NT2/D1 (cell line): Measurements from ENCODE around the gene TRAF4.
A peak's percentile ranks its signal among the peaks of the same experiment; 100 is the strongest.

Experiments used
- DNase-seq: peaks from one replicate; pipeline ENCODE4 v3.0.0-alpha.2; 2011; ENCODE audit warnings: low read depth, low spot score
- H3K27me3 ChIP-seq: 2 replicates; pipeline ENCODE4 v1.6.0; 2011; ENCODE audit warnings: mild to moderate bottlenecking; ENCODE audit not compliant: insufficient read length, insufficient read depth
- H3K36me3 ChIP-seq: 2 replicates; pipeline ENCODE4 v1.6.1; 2011; ENCODE audit warnings: mild to moderate bottlenecking, low read length, mixed read lengths; ENCODE audit not compliant: insufficient read depth, insufficient read length
- H3K4me1 ChIP-seq: 2 replicates; pipeline ENCODE4 v1.5.1; 2011; ENCODE audit not compliant: insufficient read depth, insufficient read length
- H3K4me3 ChIP-seq: 2 replicates; pipeline ENCODE4 v1.5.1; 2011; ENCODE audit warnings: low read depth; ENCODE audit not compliant: insufficient read length
- H3K9ac ChIP-seq: 2 replicates; pipeline ENCODE4 v1.6.0; 2011; ENCODE audit warnings: low read depth; ENCODE audit not compliant: insufficient read length
- H3K9me3 ChIP-seq: 2 replicates; pipeline ENCODE4 v1.5.1; 2011; ENCODE audit warnings: mild to moderate bottlenecking, low read length; ENCODE audit not compliant: insufficient read depth
- SUZ12 ChIP-seq: IDR thresholded peaks from 2 replicates; pipeline ENCODE4 v1.6.1; 2011; ENCODE audit not compliant: insufficient read length, insufficient read depth; ENCODE audit errors: extremely low read depth
- YY1 ChIP-seq: IDR thresholded peaks from 2 replicates; pipeline ENCODE4 v1.6.1; 2011; ENCODE audit not compliant: insufficient read length, insufficient read depth
- ZNF274 ChIP-seq: IDR thresholded peaks from 2 replicates; pipeline ENCODE4 v1.6.1; 2011; ENCODE audit warnings: mild to moderate bottlenecking, low read depth, low read length

Gene TRAF4

GRCh38 chr17:28710861-28711722 lies 32.7 kb upstream of the TRAF4 start:
- H3K9me3 ChIP-seq: no peaks in the 10 kb centered on the region
- H3K27me3 ChIP-seq: no peaks in the 10 kb centered on the region
- H3K36me3 ChIP-seq: peaks cover 44% of the 10 kb centered on the region
- H3K9ac ChIP-seq: peak overlapping the region; percentile 97
- peak overlapping the region; percentile 67 for H3K4me3 ChIP-seq
- peak; percentile 80 for DNase-seq
- H3K4me1 ChIP-seq: peaks cover 22% of the 10 kb centered on the region
- TF ChIP-seq SUZ12 (no peak), ZNF274 (no peak), YY1 (no peak)

- TF ChIP-seq YY1: no peak
- TF ChIP-seq ZNF274: no peak
- TF ChIP-seq SUZ12: no peak
These were observed 32.1 kb upstream of the TRAF4 start, which contains the start of gene PROCA1 for GRCh38 chr17:28711723-28712031. TSS of gene PROCA1 (minus strand) at chr17:28711888. CDS start at chr17:28711660, 228 bp downstream.

GRCh38 chr17:28712032-28712704 lies 31.6 kb upstream of the TRAF4 start:
- no peak for DNase-seq
- peak overlapping the region; percentile 87 for H3K9ac ChIP-seq
- TF ChIP-seq SUZ12 (no peak), ZNF274 (no peak), YY1 (no peak)
- H3K4me3 ChIP-seq: peak overlapping the region; percentile 37
- peaks cover 40% of the 10 kb centered on the region for H3K36me3 ChIP-seq
- peaks cover 20% of the 10 kb centered on the region for H3K4me1 ChIP-seq
- no peaks in the 10 kb centered on the region for H3K9me3 ChIP-seq
- no peaks in the 10 kb centered on the region for H3K27me3 ChIP-seq

More at GRCh38 chr17:28711723-28712031, 32.1 kb upstream of the TRAF4 start, which contains the start of gene PROCA1:
- Histone ChIP-seq H3K9me3 (no peaks in the 10 kb centered on the region), H3K4me3 (peak within 1 kb of the TSS; percentile 67), H3K9ac (peak within 1 kb of the TSS; percentile 97), H3K27me3 (no peaks in the 10 kb centered on the region), H3K4me1 (peaks cover 22% of the 10 kb centered on the region), H3K36me3 (peaks cover 43% of the 10 kb centered on the region)
- DNase-seq: no peak

GRCh38 chr17:28712705-28713415 lies 31.0 kb upstream of the TRAF4 start:
- TF ChIP-seq SUZ12 (no peak), YY1 (no peak), ZNF274 (no peak)

GRCh38 chr17:28714281-28714680 lies 29.5 kb upstream of the TRAF4 start:
- Histone ChIP-seq H3K36me3 (peaks cover 39% of the 10 kb centered on the region), H3K9me3 (no peaks in the 10 kb centered on the region), H3K9ac (no peak overlapping the region), H3K4me1 (peaks cover 20% of the 10 kb centered on the region), H3K4me3 (no peak overlapping the region), H3K27me3 (no peaks in the 10 kb centered on the region)
- no peak for TF ChIP-seq ZNF274
- TF ChIP-seq SUZ12: no peak
- TF ChIP-seq YY1: no peak
- DNase-seq: no peak

More at GRCh38 chr17:28712705-28713415, 31.0 kb upstream of the TRAF4 start:
- Histone ChIP-seq H3K27me3 (no peaks in the 10 kb centered on the region), H3K9ac (peak overlapping the region; percentile 87), H3K36me3 (peaks cover 39% of the 10 kb centered on the region), H3K9me3 (no peaks in the 10 kb centered on the region), H3K4me3 (peak overlapping the region; percentile 37), H3K4me1 (peaks cover 20% of the 10 kb centered on the region)
- DNase-seq: no peak

- no peaks in the 10 kb centered on the region for H3K9me3 ChIP-seq
- TF ChIP-seq ZNF274 (no peak), YY1 (no peak), SUZ12 (no peak)
- H3K4me3 ChIP-seq: no peak overlapping the region
- no peak for DNase-seq
- H3K27me3 ChIP-seq: no peaks in the 10 kb centered on the region
- H3K9ac ChIP-seq: peak overlapping the region; percentile 17
- peaks cover 16% of the 10 kb centered on the region for H3K4me1 ChIP-seq
- peaks cover 39% of the 10 kb centered on the region for H3K36me3 ChIP-seq
These were observed 28.6 kb upstream of the TRAF4 start for GRCh38 chr17:28715217-28715616.
